ENCODE data around the gene FEZF2.

DNA sequence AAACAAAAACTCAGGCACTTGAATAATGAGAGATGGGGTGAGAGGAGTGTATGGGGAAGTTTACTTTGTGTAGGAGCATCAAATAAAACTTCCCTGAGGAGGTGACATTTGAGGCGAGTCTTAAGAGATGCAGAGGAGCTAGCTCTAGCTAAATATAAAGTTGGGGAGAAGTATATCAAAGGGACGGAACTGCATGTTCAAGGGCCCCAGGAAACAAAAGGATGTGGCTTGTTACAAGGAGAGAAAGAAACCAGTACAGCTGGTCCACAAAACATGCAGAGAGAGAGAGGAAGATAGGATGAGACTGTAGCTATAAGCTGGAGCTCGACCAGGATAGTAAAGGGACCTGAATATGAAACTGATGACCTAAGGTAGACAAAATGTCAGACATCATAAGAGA is 17.6 kb downstream of the FEZF2 start:
- TF ChIP-seq, protein P1, sequence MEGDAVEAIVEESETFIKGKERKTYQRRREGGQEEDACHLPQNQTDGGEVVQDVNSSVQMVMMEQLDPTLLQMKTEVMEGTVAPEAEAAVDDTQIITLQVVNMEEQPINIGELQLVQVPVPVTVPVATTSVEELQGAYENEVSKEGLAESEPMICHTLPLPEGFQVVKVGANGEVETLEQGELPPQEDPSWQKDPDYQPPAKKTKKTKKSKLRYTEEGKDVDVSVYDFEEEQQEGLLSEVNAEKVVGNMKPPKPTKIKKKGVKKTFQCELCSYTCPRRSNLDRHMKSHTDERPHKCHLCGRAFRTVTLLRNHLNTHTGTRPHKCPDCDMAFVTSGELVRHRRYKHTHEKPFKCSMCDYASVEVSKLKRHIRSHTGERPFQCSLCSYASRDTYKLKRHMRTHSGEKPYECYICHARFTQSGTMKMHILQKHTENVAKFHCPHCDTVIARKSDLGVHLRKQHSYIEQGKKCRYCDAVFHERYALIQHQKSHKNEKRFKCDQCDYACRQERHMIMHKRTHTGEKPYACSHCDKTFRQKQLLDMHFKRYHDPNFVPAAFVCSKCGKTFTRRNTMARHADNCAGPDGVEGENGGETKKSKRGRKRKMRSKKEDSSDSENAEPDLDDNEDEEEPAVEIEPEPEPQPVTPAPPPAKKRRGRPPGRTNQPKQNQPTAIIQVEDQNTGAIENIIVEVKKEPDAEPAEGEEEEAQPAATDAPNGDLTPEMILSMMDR (IDR thresholded peaks at IDR 0.05; ENCODE audit: poor library complexity), result no peak
- TF ChIP-seq EZH2 (IDR thresholded peaks at IDR 0.05; ENCODE audit: borderline replicate concordance) (no peak), EZH2phosphoT487 (IDR thresholded peaks at IDR 0.05; ENCODE audit: low read depth, severe bottlenecking, unreplicated experiment) (no peak)
